IMR-90 (cell line): ENCODE measurements around the gene NDUFS5.

Source experiments
- CEBPB ChIP-seq: IDR thresholded peaks from 2 replicates; pipeline ENCODE4 v1.6.1; 2012; ENCODE audit warnings: low read depth, low read length, improper control_type of control experiment
- CTCF ChIP-seq: conservative IDR thresholded peaks from 2 replicates; pipeline ENCODE4 v1.5.1; 2012; ENCODE audit warnings: mild to moderate bottlenecking, low read depth, low read length, improper control_type of control experiment
- MXI1 ChIP-seq: IDR thresholded peaks from 2 replicates; pipeline ENCODE4 v1.6.1; 2012; ENCODE audit warnings: low read depth, mild to moderate bottlenecking, low read length, moderate library complexity, borderline replicate concordance
- POLR2A ChIP-seq: IDR thresholded peaks from 2 replicates; pipeline ENCODE4 v1.6.1; 2012; ENCODE audit warnings: mild to moderate bottlenecking, low read depth, low read length
- RAD21 ChIP-seq: IDR thresholded peaks from 2 replicates; pipeline ENCODE4 v1.6.1; 2012; ENCODE audit warnings: low read length, improper control_type of control experiment
- SMC3 ChIP-seq: fragments of 150-350 bp; IDR thresholded peaks from 2 replicates; pipeline ENCODE4 v1.6.1; 2016; ENCODE audit warnings: low read depth, mild to moderate bottlenecking, antibody characterized with exemption, low read length, moderate library complexity

- TF ChIP-seq CTCF (no peak), RAD21 (no peak), POLR2A (no peak), CEBPB (no peak), SMC3 (no peak), MXI1 (no peak)
Measured at GRCh38 chr1:38991638-38992411, 34.3 kb upstream of the NDUFS5 start.
